Measurements from ENCODE around the gene TNFAIP8L2.

GRCh38 chr1:151157067-151157531 lies 650 bp downstream of the TNFAIP8L2 start:
- TF ChIP-seq CTCF (IDR thresholded peaks at IDR 0.05; ENCODE audit: low read length) (no peak), EZH2 (optimal IDR thresholded peaks at IDR 0.05; ENCODE audit: low read depth, low read length) (no peak), EZH2phosphoT487 (IDR thresholded peaks at IDR 0.05; ENCODE audit: low read length) (no peak)

Data from MM.1S (cell line).